Measurements from ENCODE around the gene HOATZ.

The HOATZ gene

GRCh38 chr11:111518668-111519067 is 4.1 kb downstream of the HOATZ start:
- Histone ChIP-seq H4K20me1 (ENCODE audit: insufficient read depth, low read length) (no peaks in the 10 kb centered on the region), H3K4me3 (ENCODE audit: low read length) (no peak overlapping the region), H3K79me2 (ENCODE audit: low read length) (no peaks in the 10 kb centered on the region), H3K9ac (ENCODE audit: low read length) (no peak overlapping the region), H3K27ac (ENCODE audit: low read length) (no peak overlapping the region), H3K4me2 (ENCODE audit: low read length) (no peak overlapping the region), H2AFZ (ENCODE audit: low read depth, low read length) (no peak overlapping the region), H3K27me3 (ENCODE audit: low read depth, low read length) (no peaks in the 10 kb centered on the region), H3K36me3 (replicated peaks; ENCODE audit: low read depth, low read length) (no peaks in the 10 kb centered on the region), H3K9me3 (ENCODE audit: insufficient read depth, low read length) (no peaks in the 10 kb centered on the region), H3K4me1 (ENCODE audit: low read length) (0 out of 2 replicates have a peak, but pooled peaks cover 2% of the 10 kb centered on the region)
- TF ChIP-seq EZH2phosphoT487 (IDR thresholded peaks at IDR 0.05; ENCODE audit: low read depth), result no peak
- no peak for TF ChIP-seq CTCF (IDR thresholded peaks at IDR 0.05; ENCODE audit: low read depth, low read length)

GRCh38 chr11:111520560-111520959 is 6.0 kb downstream of the HOATZ start:
- H3K4me2 ChIP-seq (ENCODE audit: low read length), result no peak overlapping the region
- H3K79me2 ChIP-seq (ENCODE audit: low read length), result no peaks in the 10 kb centered on the region
- no peak overlapping the region for H3K9ac ChIP-seq (ENCODE audit: low read length)
- no peaks in the 10 kb centered on the region for H3K36me3 ChIP-seq (replicated peaks; ENCODE audit: low read depth, low read length)
- TF ChIP-seq CTCF (IDR thresholded peaks at IDR 0.05; ENCODE audit: low read depth, low read length) (no peak), EZH2phosphoT487 (IDR thresholded peaks at IDR 0.05; ENCODE audit: low read depth) (no peak)
- no peak overlapping the region for H3K27ac ChIP-seq (ENCODE audit: low read length)
- no peaks in the 10 kb centered on the region for H3K9me3 ChIP-seq (ENCODE audit: insufficient read depth, low read length)
- H4K20me1 ChIP-seq (ENCODE audit: insufficient read depth, low read length), result no peaks in the 10 kb centered on the region
- H3K27me3 ChIP-seq (ENCODE audit: low read depth, low read length), result no peaks in the 10 kb centered on the region
- H3K4me1 ChIP-seq (ENCODE audit: low read length), result peaks cover under 1% of the 10 kb centered on the region; the same call in 1 of the 2 replicates
- H3K4me3 ChIP-seq (ENCODE audit: low read length), result no peak overlapping the region
- no peak overlapping the region for H2AFZ ChIP-seq (ENCODE audit: low read depth, low read length)

- Histone ChIP-seq H4K20me1 (ENCODE audit: insufficient read depth, low read length) (no peaks in the 10 kb centered on the region), H3K79me2 (ENCODE audit: low read length) (no peaks in the 10 kb centered on the region), H3K27ac (ENCODE audit: low read length) (no peak overlapping the region), H2AFZ (ENCODE audit: low read depth, low read length) (no peak overlapping the region), H3K9ac (ENCODE audit: low read length) (no peak overlapping the region), H3K36me3 (replicated peaks; ENCODE audit: low read depth, low read length) (no peaks in the 10 kb centered on the region), H3K9me3 (ENCODE audit: insufficient read depth, low read length) (no peaks in the 10 kb centered on the region), H3K4me1 (ENCODE audit: low read length) (peaks cover 6% of the 10 kb centered on the region), H3K4me2 (ENCODE audit: low read length) (no peak overlapping the region), H3K27me3 (ENCODE audit: low read depth, low read length) (no peaks in the 10 kb centered on the region), H3K4me3 (ENCODE audit: low read length) (no peak overlapping the region)
- TF ChIP-seq CTCF (IDR thresholded peaks at IDR 0.05; ENCODE audit: low read depth, low read length), result no peak
- TF ChIP-seq EZH2phosphoT487 (IDR thresholded peaks at IDR 0.05; ENCODE audit: low read depth), result no peak
Measured at GRCh38 chr11:111521135-111521534, 6.6 kb downstream of the HOATZ start.

GRCh38 chr11:111522426-111522825 is 7.8 kb downstream of the HOATZ start:
- no peak for TF ChIP-seq CTCF (IDR thresholded peaks at IDR 0.05; ENCODE audit: low read depth, low read length)

More at GRCh38 chr11:111522426-111522825, 7.8 kb downstream of the HOATZ start:
- Histone ChIP-seq H3K9me3 (ENCODE audit: insufficient read depth, low read length) (no peaks in the 10 kb centered on the region), H3K4me1 (ENCODE audit: low read length) (peaks cover 18% of the 10 kb centered on the region), H4K20me1 (ENCODE audit: insufficient read depth, low read length) (no peaks in the 10 kb centered on the region), H3K9ac (ENCODE audit: low read length) (no peak overlapping the region), H3K27ac (ENCODE audit: low read length) (no peak overlapping the region), H3K4me2 (ENCODE audit: low read length) (no peak overlapping the region), H2AFZ (ENCODE audit: low read depth, low read length) (no peak overlapping the region), H3K27me3 (ENCODE audit: low read depth, low read length) (no peaks in the 10 kb centered on the region), H3K4me3 (ENCODE audit: low read length) (no peak overlapping the region), H3K36me3 (replicated peaks; ENCODE audit: low read depth, low read length) (no peaks in the 10 kb centered on the region), H3K79me2 (ENCODE audit: low read length) (no peaks in the 10 kb centered on the region)
